Aorta (tissue), 5 donors: ENCODE results near the gene CCNQ. TPM values are rescaled to one million over a fixed set of nuclear protein-coding genes. Genes with fewer than 3 reads are reported as not detected.

ENCODE experiments used
- ATAC-seq: fragments of 200-7000 bp; cut with Tn5 transposase; one replicate; pipeline ENCODE4 v1.9.1; 2022; ENCODE audit warnings: moderate library complexity; ENCODE audit not compliant: low FRiP score
- DNase-seq, 2 donors: peaks; one replicate each; pipeline ENCODE4 v3.0.0-alpha.2; 2020
- H3K27ac ChIP-seq, 2 donors: one replicate each; pipeline ENCODE4 v1.5.1; 2013; ENCODE audit warnings: low read length in 2 of 2, mild to moderate bottlenecking in 2 of 2, moderate library complexity in 2 of 2, control low read depth in 1 of 2, inconsistent platforms in 1 of 2, low read depth in 1 of 2
- H3K27me3 ChIP-seq, 2 donors: one replicate each; pipeline ENCODE4 v1.6.1; 2013; ENCODE audit warnings: control low read depth in 1 of 2, low read length in 1 of 2, mild to moderate bottlenecking in 1 of 2, moderate library complexity in 1 of 2; ENCODE audit not compliant: insufficient read depth in 2 of 2, control insufficient read depth in 1 of 2
- H3K36me3 ChIP-seq, 2 donors: one replicate each; pipeline ENCODE4 v1.6.1; 2013; ENCODE audit warnings: control low read depth in 1 of 2, low read length in 1 of 2, mild to moderate bottlenecking in 1 of 2; ENCODE audit not compliant: insufficient read depth in 2 of 2, control insufficient read depth in 1 of 2
- H3K4me1 ChIP-seq, 2 donors: one replicate each; pipeline ENCODE4 v1.6.1; 2013; ENCODE audit warnings: low read length in 2 of 2, control low read depth in 1 of 2, mild to moderate bottlenecking in 1 of 2, moderate library complexity in 1 of 2; ENCODE audit not compliant: insufficient read depth in 2 of 2, control insufficient read depth in 1 of 2
- H3K4me3 ChIP-seq, 2 donors: one replicate each; pipeline ENCODE4 v1.5.1; 2013; ENCODE audit warnings: low read length in 2 of 2, control low read depth in 1 of 2, mild to moderate bottlenecking in 1 of 2
- H3K9me3 ChIP-seq: one replicate; pipeline ENCODE4 v1.6.1; 2013; ENCODE audit warnings: mild to moderate bottlenecking, low read length; ENCODE audit not compliant: control insufficient read depth
- WGBS, 2 donors: extraction: QIAGEN DNeasy Blood & Tissue Kit; methylation state at CpG; one replicate each; pipeline ENCODE4 v1.1.7; 2013; 5-methylcytosine and 5-hydroxymethylcytosine counted together
- intact Hi-C, 2 donors: fragments of 100-400 bp; cut with DNase I; formaldehyde crosslinking; loops; one replicate each; pipeline versions ENCODE4 v1.14.2 to v1.15.0; 2022
- polyA plus RNA-seq, 2 donors: library from polyadenylated mRNA; stranded (reverse); fragments of 200-250 nt; gene quantifications; one replicate each; pipeline ENCODE4 v1.2.3, GENCODE V29; 2013
- total RNA-seq, 2 donors: library from RNA; stranded (reverse); fragmentation: NEBNext Ultra II Directional; extraction: Animal tissue kit (Norgen Biotek cat#: 25700); gene quantifications; one replicate each; pipeline ENCODE4 v1.2.1, GENCODE V29; 2021
- donor health status: healthy with polysubstance abuse.
- donor health status: Bipolar disorder and iron deficiency.
- donor health status: DM: no; HTN: no; CAD: no.
- donor health status: DM: no; HTN: no; CAD: no.
- donor health status: DM: yes; HTN: yes; CAD: no.

Gene CCNQ
- total and polyA plus RNA-seq, 4 donors, result 13.5 to 40.3 (median 21.2) TPM

- peaks cover 0 to 2% of the 10 kb centered on the region in 2 donors for H3K36me3 ChIP-seq
- intact Hi-C loops, result no loop called here
Measured at GRCh38 chrX:153588021-153588781, 10.7 kb downstream of the CCNQ start.

GRCh38 chrX:153587342-153587741, 11.6 kb downstream of the CCNQ start:
- Histone ChIP-seq H3K4me3 (no peak overlapping the region), H3K9me3 (no peaks in the 10 kb centered on the region), H3K4me1 (no peaks in the 10 kb centered on the region), H3K27ac (no peak overlapping the region), H3K27me3 (no peaks in the 10 kb centered on the region), H3K36me3 (peaks cover 0 to 2% of the 10 kb centered on the region in 2 donors)
- ATAC-seq (no peak), DNase-seq (no peak)
- WGBS, 2 donors, result 90 to 96% methylated on average over 10 of the region's 10 CpGs
- intact Hi-C loops, result no loop called here

More at GRCh38 chrX:153588021-153588781, 10.7 kb downstream of the CCNQ start:
- Histone ChIP-seq H3K27me3 (no peaks in the 10 kb centered on the region), H3K27ac (no peak overlapping the region), H3K9me3 (no peaks in the 10 kb centered on the region), H3K4me3 (no peak overlapping the region), H3K4me1 (no peaks in the 10 kb centered on the region)
- ATAC-seq, result no peak
- no peak for DNase-seq
- WGBS, 2 donors, result 87 to 94% methylated on average over 18 of the region's 18 CpGs

- DNase-seq, result no peak
- no peaks in the 10 kb centered on the region for H3K36me3 ChIP-seq
- intact Hi-C loops, result no loop called here
- ATAC-seq, result no peak
- 80 to 91% methylated on average over 4 of the region's 4 CpGs for WGBS, 2 donors
- H3K27ac ChIP-seq, result no peak overlapping the region
- H3K27me3 ChIP-seq, result no peaks in the 10 kb centered on the region
- no peaks in the 10 kb centered on the region for H3K4me1 ChIP-seq
- no peaks in the 10 kb centered on the region for H3K9me3 ChIP-seq
- no peak overlapping the region for H3K4me3 ChIP-seq
Measured at GRCh38 chrX:153585827-153586226, 13.1 kb downstream of the CCNQ start.

GRCh38 chrX:153583433-153583832, 15.5 kb downstream of the CCNQ start:
- DNase-seq, result no peak

GRCh38 chrX:153582896-153583295, 16.0 kb downstream of the CCNQ start:
- H3K36me3 ChIP-seq, result no peaks in the 10 kb centered on the region
- H3K9me3 ChIP-seq, result no peaks in the 10 kb centered on the region
- WGBS, 2 donors, result 44 to 61% methylated on average over 13 of the region's 13 CpGs
- H3K27me3 ChIP-seq, result no peaks in the 10 kb centered on the region
- no peak overlapping the region for H3K4me3 ChIP-seq
- H3K4me1 ChIP-seq, result no peaks in the 10 kb centered on the region
- intact Hi-C loops, result no loop called here
- no peak for ATAC-seq
- peak in 1 of 2 donors; percentile 66 for DNase-seq
- no peak overlapping the region for H3K27ac ChIP-seq

More at GRCh38 chrX:153583433-153583832, 15.5 kb downstream of the CCNQ start:
- no peak overlapping the region for H3K4me3 ChIP-seq
- intact Hi-C loops, result no loop called here
- H3K36me3 ChIP-seq, result no peaks in the 10 kb centered on the region
- H3K9me3 ChIP-seq, result no peaks in the 10 kb centered on the region
- no peak for ATAC-seq
- no peaks in the 10 kb centered on the region for H3K4me1 ChIP-seq
- no peak overlapping the region for H3K27ac ChIP-seq
- 56 to 81% methylated on average over 2 of the region's 2 CpGs for WGBS, 2 donors
- no peaks in the 10 kb centered on the region for H3K27me3 ChIP-seq

- H3K27ac ChIP-seq, result no peak overlapping the region
- H3K9me3 ChIP-seq, result no peaks in the 10 kb centered on the region
- H3K36me3 ChIP-seq, result no peaks in the 10 kb centered on the region
- WGBS, 2 donors, result 72 to 81% methylated on average over 14 of the region's 14 CpGs
- DNase-seq (no peak), ATAC-seq (no peak)
- no peaks in the 10 kb centered on the region for H3K27me3 ChIP-seq
- intact Hi-C loops, result no loop called here
- H3K4me1 ChIP-seq, result no peaks in the 10 kb centered on the region
- H3K4me3 ChIP-seq, result no peak overlapping the region
Measured at GRCh38 chrX:153580700-153581386, 18.1 kb downstream of the CCNQ start.

GRCh38 chrX:153578889-153579288, 20.1 kb downstream of the CCNQ start:
- WGBS, 2 donors, result 91 to 96% methylated on average over 2 of the region's 2 CpGs
- no peaks in the 10 kb centered on the region for H3K4me1 ChIP-seq

GRCh38 chrX:153578200-153578835, 20.6 kb downstream of the CCNQ start:
- intact Hi-C loops, result no loop called here
- no peaks in the 10 kb centered on the region for H3K9me3 ChIP-seq
- no peaks in the 10 kb centered on the region for H3K36me3 ChIP-seq
- ATAC-seq (no peak), DNase-seq (no peak)
- H3K4me1 ChIP-seq, result no peaks in the 10 kb centered on the region
- H3K27ac ChIP-seq, result no peak overlapping the region
- no peak overlapping the region for H3K4me3 ChIP-seq
- WGBS, 2 donors, result 83 to 95% methylated on average over 18 of the region's 18 CpGs
- no peaks in the 10 kb centered on the region for H3K27me3 ChIP-seq

More at GRCh38 chrX:153578889-153579288, 20.1 kb downstream of the CCNQ start:
- no peaks in the 10 kb centered on the region for H3K9me3 ChIP-seq
- intact Hi-C loops, result no loop called here
- H3K27me3 ChIP-seq, result no peaks in the 10 kb centered on the region
- ATAC-seq, result no peak
- no peak for DNase-seq
- H3K36me3 ChIP-seq, result no peaks in the 10 kb centered on the region
- no peak overlapping the region for H3K4me3 ChIP-seq
- no peak overlapping the region for H3K27ac ChIP-seq
